Psoas muscle (tissue), 8 donors: ENCODE results near the gene MTMR1. TPM values are rescaled to one million over a fixed set of nuclear protein-coding genes. Genes with fewer than 3 reads are reported as not detected.

Experiments used
- ATAC-seq, 4 donors: fragments of 200-7000 bp; cut with Tn5 transposase; one replicate each; pipeline ENCODE4 v1.9.1; 2020; ENCODE audit warnings: moderate library complexity in 3 of 4, mild to moderate bottlenecking in 2 of 4
- DNase-seq, 2 donors: peaks; one replicate each; pipeline ENCODE4 v3.0.0-alpha.2; 2020
- H3K27ac ChIP-seq: fragments of 200-600 bp; one replicate; pipeline ENCODE4 v1.8.0; 2022
- H3K27me3 ChIP-seq, 3 donors: fragments of 200-600 bp in 1 of 3; one replicate each; pipeline versions ENCODE4 v1.6.1 to v1.8.0; 2013 to 2022; ENCODE audit warnings: low read length in 2 of 3, mild to moderate bottlenecking in 2 of 3, moderate library complexity in 1 of 3; ENCODE audit not compliant: insufficient read depth in 3 of 3
- H3K36me3 ChIP-seq, 2 donors: fragments of 200-600 bp in 1 of 2; one replicate each; pipeline versions ENCODE4 v1.6.1 to v1.8.0; 2013 to 2022; ENCODE audit warnings: low read depth in 1 of 2, mild to moderate bottlenecking in 1 of 2, moderate library complexity in 1 of 2; ENCODE audit not compliant: insufficient read depth in 1 of 2
- H3K4me1 ChIP-seq: fragments of 200-600 bp; one replicate; pipeline ENCODE4 v1.8.0; 2022
- H3K4me3 ChIP-seq: fragments of 200-600 bp; one replicate; pipeline ENCODE4 v1.8.0; 2022; ENCODE audit warnings: mild to moderate bottlenecking
- H3K9me3 ChIP-seq: fragments of 200-600 bp; one replicate; pipeline ENCODE4 v1.8.0; 2022
- WGBS, 3 donors: extraction: QIAGEN DNeasy Blood & Tissue Kit; methylation state at CpG; one replicate each; pipeline versions ENCODE4 v1.1.6 to v1.1.7; 2013; 5-methylcytosine and 5-hydroxymethylcytosine counted together
- intact Hi-C, 2 donors: fragments of 100-400 bp; cut with DNase I; formaldehyde crosslinking; loops; one replicate each; pipeline versions ENCODE4 v1.11.0 to v1.14.2; 2022
- polyA plus RNA-seq, 3 donors: library from polyadenylated mRNA; stranded (reverse); fragments of 200-250 nt; gene quantifications; one replicate each; pipeline ENCODE4 v1.2.3, GENCODE V29; 2013
- total RNA-seq, 4 donors: library from RNA; stranded (reverse); fragmentation: NEBNext Ultra II Directional in 2 of 4; extraction: Animal tissue kit (Norgen Biotek cat#: 25700) in 2 of 4; gene quantifications; one replicate each; pipeline versions ENCODE4 v1.2.1 to v1.2.4, GENCODE V29; 2021 to 2023
- TF ChIP-seq, protein P1 (sequence below): fragments of 200-600 bp; IDR thresholded peaks from one replicate; pipeline ENCODE4 v1.8.0; 2022; ENCODE audit warnings: antibody characterized with exemption
- donor health status: healthy with polysubstance abuse.
- donor health status: DM: no; HTN: no; CAD: no; lungs with moderate emphysema.
- donor health status: Bipolar disorder and iron deficiency.
- donor health status: healthy.
- donor health status: DM: yes; HTN: yes; CAD: no.
- donor health status: DM: no; HTN: no; CAD: no.
- donor health status: DM: no; HTN: no; CAD: no.
- donor health status: DM: yes; HTN: yes; CAD: no.

MTMR1 gene
- total and polyA plus RNA-seq, 7 donors = 8.9 to 48.6 (median 27.9) TPM

DNA sequence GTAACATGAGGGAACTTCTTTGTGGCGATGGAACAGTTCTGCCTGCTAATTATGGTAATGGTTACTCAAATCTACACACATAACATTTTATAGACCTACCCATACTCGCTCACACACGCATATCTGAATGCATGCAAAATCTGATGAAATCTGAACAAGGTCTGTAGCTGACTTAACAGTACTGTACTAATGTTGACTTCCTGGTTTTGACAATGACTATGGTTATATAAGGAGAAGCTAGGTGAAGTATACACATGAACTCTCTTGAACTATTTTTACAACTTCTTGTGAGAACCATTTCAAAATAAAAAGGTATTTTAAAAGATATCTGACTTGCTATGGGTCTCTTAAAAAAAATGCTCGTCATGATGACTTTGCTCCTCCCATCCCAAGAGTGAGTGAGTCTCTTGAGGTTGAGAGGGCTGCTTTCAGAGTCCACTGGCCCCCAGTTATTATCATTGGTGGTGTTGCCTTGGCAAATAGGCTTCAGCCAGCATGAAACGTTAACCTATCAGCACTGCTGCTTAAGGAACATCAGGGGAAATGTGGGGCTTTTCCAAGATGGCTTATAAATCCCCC, 99.8 kb downstream of the MTMR1 start:
- Histone ChIP-seq H3K36me3 (peaks cover 0 to 43% of the 10 kb centered on the region in 2 donors), H3K9me3 (no peaks in the 10 kb centered on the region), H3K4me3 (no peak overlapping the region), H3K27ac (no peak overlapping the region), H3K4me1 (no peaks in the 10 kb centered on the region), H3K27me3 (no peaks in the 10 kb centered on the region)
- ATAC-seq (no peak), DNase-seq (no peak)
- WGBS, 3 donors = 75 to 99% (median 95%) methylated on average over 5 of the region's 5 CpGs
- intact Hi-C loops = no loop called here
- TF ChIP-seq, protein P1, sequence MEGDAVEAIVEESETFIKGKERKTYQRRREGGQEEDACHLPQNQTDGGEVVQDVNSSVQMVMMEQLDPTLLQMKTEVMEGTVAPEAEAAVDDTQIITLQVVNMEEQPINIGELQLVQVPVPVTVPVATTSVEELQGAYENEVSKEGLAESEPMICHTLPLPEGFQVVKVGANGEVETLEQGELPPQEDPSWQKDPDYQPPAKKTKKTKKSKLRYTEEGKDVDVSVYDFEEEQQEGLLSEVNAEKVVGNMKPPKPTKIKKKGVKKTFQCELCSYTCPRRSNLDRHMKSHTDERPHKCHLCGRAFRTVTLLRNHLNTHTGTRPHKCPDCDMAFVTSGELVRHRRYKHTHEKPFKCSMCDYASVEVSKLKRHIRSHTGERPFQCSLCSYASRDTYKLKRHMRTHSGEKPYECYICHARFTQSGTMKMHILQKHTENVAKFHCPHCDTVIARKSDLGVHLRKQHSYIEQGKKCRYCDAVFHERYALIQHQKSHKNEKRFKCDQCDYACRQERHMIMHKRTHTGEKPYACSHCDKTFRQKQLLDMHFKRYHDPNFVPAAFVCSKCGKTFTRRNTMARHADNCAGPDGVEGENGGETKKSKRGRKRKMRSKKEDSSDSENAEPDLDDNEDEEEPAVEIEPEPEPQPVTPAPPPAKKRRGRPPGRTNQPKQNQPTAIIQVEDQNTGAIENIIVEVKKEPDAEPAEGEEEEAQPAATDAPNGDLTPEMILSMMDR = no peak

DNA sequence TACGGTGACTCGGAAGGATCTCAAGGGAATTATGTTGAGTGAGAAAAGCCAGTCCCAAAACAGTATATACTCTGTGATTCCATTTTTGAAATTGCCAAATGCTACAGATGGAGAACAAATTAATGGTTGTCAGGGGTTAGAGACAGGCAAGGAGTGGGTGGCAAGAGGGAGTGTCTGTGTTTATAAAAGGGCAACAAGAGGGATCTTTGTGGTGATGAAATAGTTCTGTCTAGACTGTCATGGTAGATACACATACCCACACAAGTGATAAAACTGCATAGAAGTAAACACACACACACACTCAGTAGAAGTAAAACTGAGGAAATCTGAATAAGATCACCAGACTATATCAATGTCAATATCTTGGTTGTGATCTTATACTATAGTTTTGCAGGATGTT, 112.5 kb downstream of the MTMR1 start:
- Histone ChIP-seq H3K27ac (no peak overlapping the region), H3K36me3 (no peaks in the 10 kb centered on the region), H3K9me3 (no peaks in the 10 kb centered on the region), H3K4me1 (no peaks in the 10 kb centered on the region), H3K27me3 (no peaks in the 10 kb centered on the region), H3K4me3 (no peak overlapping the region)
- TF ChIP-seq, protein P1 = no peak
- ATAC-seq (no peak), DNase-seq (no peak)
- intact Hi-C loops = no loop called here
- WGBS, 3 donors = 94 to 95% (median 94%) methylated on average over 2 of the region's 2 CpGs

DNA sequence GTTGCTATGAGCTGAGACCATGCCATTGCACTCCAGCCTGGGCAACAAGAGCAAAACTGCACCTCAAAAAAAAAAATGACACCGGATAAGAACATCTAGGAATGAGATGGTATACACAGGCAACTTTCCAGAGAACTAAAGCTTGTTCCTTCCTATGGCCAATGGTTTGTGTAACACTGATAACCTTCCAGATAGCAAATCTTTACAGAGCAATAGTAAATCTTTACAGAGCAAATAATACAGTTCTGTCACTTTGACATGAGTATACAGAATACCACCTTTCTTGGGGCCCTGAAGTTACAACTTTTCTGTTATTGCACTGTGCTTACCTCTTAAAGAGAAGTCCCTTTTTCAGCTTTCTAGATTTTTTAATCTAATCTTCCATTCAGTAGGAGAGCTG, 113.6 kb downstream of the MTMR1 start:
- intact Hi-C loops = no loop called here

DNA sequence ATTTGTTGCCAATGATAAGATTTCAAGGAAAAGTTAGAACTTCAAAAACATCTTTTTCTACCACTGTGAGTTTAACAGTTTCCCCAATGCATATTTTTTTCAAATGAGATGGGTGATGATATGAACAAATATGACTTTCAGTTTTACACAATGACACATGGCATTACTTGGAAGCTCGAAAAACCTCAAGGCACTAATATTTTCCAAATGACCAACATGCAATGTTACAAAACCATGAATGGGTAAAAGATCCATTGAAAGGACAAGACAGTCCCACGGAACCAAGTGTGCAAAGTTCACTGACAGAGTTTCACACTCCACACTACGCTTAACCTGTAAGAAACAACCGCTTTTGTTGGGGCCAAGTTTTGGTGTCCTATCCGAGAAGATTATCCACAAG, 120.7 kb downstream of the MTMR1 start:
- no peaks in the 10 kb centered on the region for H3K27me3 ChIP-seq
- no peaks in the 10 kb centered on the region for H3K4me1 ChIP-seq
- WGBS, 3 donors = 74 to 90% (median 89%) methylated on average over 5 of the region's 5 CpGs
- TF ChIP-seq, protein P1 = no peak
- no peak overlapping the region for H3K4me3 ChIP-seq
- H3K27ac ChIP-seq = no peak overlapping the region
- no peaks in the 10 kb centered on the region for H3K9me3 ChIP-seq
- ATAC-seq (no peak), DNase-seq (no peak)
- peaks cover 0 to 13% of the 10 kb centered on the region in 2 donors for H3K36me3 ChIP-seq
- intact Hi-C loops = no loop called here

More for the DNA sequence above, 113.6 kb downstream of the MTMR1 start:
- Histone ChIP-seq H3K36me3 (no peaks in the 10 kb centered on the region), H3K4me3 (no peak overlapping the region), H3K4me1 (no peaks in the 10 kb centered on the region), H3K27me3 (no peaks in the 10 kb centered on the region), H3K9me3 (no peaks in the 10 kb centered on the region), H3K27ac (no peak overlapping the region)
- 79 to 100% (median 92%) methylated on average over 1 of the region's 1 CpG for WGBS, 3 donors
- ATAC-seq = no peak
- TF ChIP-seq, protein P1 = no peak
- DNase-seq = no peak

Other genes starting within 250 kb of the MTMR1 start
- 10 to 100 TPM in 3 of 4 donors, 1 to 10 TPM in 1; 9.6 to 17.4 (median 15.2) TPM for gene MTM1, start 124.8 kb upstream of the MTMR1 start, total RNA-seq
- 10 to 100 TPM in 1 of 3 donors, 1 to 10 TPM in 2; 4.9 to 15.2 (median 6.5) TPM for gene MTM1, start 124.8 kb upstream of the MTMR1 start, polyA plus RNA-seq
- 100 to 1,000 TPM; 106 to 173 (median 136) TPM for gene CD99L2, start 205.3 kb downstream of the MTMR1 start, total RNA-seq
- gene CD99L2, start 205.3 kb downstream of the MTMR1 start, polyA plus RNA-seq = 100 to 1,000 TPM in 2 of 3 donors, 10 to 100 TPM in 1; 62.7 to 154 (median 104) TPM